ENCODE results near the gene CREB3L2.
"Not testable (repeated sequence)": the region's sequence is repeated elsewhere in the genome, so short reads cannot be mapped to it uniquely, and the experiment has no call there.

The CREB3L2 gene

DNA sequence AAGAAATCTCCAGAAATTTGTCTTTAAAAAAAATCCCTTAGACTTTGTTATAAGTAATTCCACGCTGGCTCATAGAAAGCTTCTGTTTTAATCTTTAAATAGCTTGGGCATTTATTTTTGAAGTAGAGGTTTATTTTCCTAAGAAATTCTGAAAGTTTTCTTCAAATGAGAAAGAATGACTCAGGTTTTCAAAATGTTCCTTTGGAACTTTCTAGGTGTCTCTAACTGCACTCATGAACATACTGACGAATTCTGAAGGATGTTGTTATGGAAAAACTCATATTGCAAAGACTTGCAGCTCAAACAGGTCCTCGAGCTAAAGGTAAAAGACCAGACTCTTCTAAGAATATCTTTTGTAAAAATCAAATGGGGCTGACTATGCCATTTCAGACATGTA is 165.8 kb downstream of the CREB3L2 start:
- in situ Hi-C loops (cut with HindIII; ENCODE audit: low sequenced_read_pairs): no loop called here
- no peak overlapping the region for H3K4me3 ChIP-seq (ENCODE audit: low read depth, low read length)
- TF ChIP-seq, protein P1, sequence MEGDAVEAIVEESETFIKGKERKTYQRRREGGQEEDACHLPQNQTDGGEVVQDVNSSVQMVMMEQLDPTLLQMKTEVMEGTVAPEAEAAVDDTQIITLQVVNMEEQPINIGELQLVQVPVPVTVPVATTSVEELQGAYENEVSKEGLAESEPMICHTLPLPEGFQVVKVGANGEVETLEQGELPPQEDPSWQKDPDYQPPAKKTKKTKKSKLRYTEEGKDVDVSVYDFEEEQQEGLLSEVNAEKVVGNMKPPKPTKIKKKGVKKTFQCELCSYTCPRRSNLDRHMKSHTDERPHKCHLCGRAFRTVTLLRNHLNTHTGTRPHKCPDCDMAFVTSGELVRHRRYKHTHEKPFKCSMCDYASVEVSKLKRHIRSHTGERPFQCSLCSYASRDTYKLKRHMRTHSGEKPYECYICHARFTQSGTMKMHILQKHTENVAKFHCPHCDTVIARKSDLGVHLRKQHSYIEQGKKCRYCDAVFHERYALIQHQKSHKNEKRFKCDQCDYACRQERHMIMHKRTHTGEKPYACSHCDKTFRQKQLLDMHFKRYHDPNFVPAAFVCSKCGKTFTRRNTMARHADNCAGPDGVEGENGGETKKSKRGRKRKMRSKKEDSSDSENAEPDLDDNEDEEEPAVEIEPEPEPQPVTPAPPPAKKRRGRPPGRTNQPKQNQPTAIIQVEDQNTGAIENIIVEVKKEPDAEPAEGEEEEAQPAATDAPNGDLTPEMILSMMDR (IDR thresholded peaks at IDR 0.05; ENCODE audit: low read depth, low read length, missing control alignments): no peak

DNA sequence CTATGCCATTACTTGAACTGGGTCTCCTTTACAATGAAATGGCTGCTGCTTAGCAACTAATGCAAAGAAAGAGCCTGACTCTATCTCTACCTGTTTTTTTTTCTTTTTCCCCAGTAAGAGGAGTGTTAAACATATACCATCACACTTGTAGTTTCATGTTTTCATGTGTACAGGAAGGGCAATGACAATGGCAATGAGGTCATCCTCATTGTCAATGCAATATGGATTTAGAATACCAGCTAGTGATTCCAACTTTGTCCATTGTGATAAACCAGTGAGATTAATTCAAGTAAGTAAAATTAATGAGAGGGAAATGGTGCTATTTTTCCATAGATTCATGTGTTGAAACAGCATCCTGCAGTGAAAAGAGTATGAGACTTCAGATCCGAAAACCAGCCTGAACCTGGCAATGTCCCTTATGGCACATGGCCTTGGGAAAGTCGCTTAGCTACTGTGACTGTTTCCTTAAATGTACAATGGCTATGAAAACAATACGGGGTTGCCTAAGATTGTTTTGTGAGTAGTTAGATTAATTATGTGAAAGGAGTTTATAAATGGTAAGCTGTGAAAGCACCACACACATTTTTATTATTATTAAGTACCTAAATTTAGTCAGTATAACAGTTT is 166.3 kb downstream of the CREB3L2 start:
- no peak overlapping the region for H3K4me3 ChIP-seq (ENCODE audit: low read depth, low read length)
- DNase-seq (ENCODE audit: low read depth): no peak
- TF ChIP-seq, protein P1 (IDR thresholded peaks at IDR 0.05; ENCODE audit: low read depth, low read length, missing control alignments): no peak
- in situ Hi-C loops (cut with HindIII; ENCODE audit: low sequenced_read_pairs): no loop called here

More for the DNA sequence above, 165.8 kb downstream of the CREB3L2 start:
- no peak for DNase-seq (ENCODE audit: low read depth)

DNA sequence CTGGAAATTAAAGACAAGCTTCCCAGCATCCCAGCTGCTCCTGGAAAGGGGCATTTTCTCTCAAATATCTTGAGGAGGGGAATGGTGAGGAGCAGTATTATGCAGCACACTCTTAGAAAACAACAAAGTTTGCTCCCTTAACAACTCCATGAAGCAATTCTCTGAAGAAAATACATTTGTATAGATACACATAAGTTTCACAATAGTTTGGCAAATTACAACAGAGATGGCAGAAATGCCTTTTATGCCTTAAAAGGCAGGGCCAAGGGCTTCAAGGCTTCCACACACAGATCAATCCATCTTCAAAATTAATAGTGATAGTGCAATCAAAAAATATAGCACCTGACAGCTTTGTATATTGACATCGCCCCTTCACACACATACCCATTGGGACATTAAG is 167.3 kb downstream of the CREB3L2 start:
- in situ Hi-C loops (cut with HindIII; ENCODE audit: low sequenced_read_pairs): no loop called here
- TF ChIP-seq, protein P1 (IDR thresholded peaks at IDR 0.05; ENCODE audit: low read depth, low read length, missing control alignments): no peak
- H3K4me3 ChIP-seq (ENCODE audit: low read depth, low read length): no peak overlapping the region
- DNase-seq (ENCODE audit: low read depth): no peak

DNA sequence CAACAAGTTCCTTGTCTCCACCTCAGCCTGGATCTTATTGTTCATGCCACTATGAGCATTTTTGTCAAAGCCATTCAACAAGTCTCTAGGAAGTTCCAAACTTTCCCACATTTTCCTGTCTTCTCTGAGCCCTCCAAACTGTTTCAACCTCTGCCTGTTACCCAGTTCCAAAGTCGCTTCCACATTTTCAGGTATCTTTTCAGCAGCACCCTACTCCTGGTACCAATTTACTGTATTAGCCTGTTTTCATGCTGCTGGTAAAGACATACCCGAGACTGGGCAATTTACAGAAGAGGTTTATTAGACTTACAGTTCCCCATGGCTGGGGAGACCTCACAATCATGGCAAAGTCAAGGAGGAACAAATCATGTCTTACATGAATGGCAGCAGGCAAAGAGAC is 168.9 kb downstream of the CREB3L2 start:
- in situ Hi-C loops (cut with HindIII; ENCODE audit: low sequenced_read_pairs); H3K4me3 ChIP-seq (ENCODE audit: low read depth, low read length); DNase-seq (ENCODE audit: low read depth): not testable (repeated sequence)

DNA sequence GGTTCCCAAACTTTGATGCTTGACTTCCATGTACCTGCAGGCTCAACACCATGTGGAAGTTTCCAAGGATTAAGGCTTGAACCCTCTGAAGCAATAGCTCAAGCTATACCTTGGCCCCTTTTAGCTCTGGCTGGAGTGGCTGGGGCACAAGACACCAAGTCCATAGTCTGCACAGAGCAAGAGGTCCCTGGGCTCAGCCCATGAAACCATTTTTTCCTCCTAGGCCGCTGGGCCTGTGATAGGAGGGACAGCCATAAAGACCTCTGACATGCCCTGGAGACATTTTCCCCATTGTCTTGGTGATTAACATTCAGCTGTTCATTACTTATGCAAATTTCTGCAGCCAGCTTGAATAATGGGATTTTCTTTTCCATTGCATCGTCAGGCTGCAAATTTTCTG is 169.5 kb downstream of the CREB3L2 start:
- in situ Hi-C loops (cut with HindIII; ENCODE audit: low sequenced_read_pairs): no loop called here
- no peak for DNase-seq (ENCODE audit: low read depth)
- no peak overlapping the region for H3K4me3 ChIP-seq (ENCODE audit: low read depth, low read length)
- TF ChIP-seq, protein P1 (IDR thresholded peaks at IDR 0.05; ENCODE audit: low read depth, low read length, missing control alignments): no peak

DNA sequence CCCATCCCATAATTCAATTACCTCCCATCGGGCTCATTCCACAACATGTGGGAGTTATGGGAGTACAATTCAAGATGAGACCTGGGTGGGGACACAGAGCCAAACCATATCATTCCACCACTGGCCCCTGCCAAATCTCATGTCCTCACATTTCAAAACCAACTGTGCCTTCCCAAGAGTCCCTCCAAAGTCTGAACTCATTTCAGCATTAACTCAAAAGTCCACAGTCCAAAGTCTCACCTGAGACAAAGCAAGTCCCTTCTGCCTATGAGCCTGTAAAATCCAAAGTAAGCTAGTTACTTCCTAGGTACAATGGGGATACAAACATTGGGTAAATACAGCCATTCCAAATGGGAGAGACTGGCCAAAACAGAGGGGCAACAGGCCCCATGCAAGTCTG is 170.3 kb downstream of the CREB3L2 start:
- DNase-seq (ENCODE audit: low read depth); in situ Hi-C loops (cut with HindIII; ENCODE audit: low sequenced_read_pairs); H3K4me3 ChIP-seq (ENCODE audit: low read depth, low read length): not testable (repeated sequence)

DNA sequence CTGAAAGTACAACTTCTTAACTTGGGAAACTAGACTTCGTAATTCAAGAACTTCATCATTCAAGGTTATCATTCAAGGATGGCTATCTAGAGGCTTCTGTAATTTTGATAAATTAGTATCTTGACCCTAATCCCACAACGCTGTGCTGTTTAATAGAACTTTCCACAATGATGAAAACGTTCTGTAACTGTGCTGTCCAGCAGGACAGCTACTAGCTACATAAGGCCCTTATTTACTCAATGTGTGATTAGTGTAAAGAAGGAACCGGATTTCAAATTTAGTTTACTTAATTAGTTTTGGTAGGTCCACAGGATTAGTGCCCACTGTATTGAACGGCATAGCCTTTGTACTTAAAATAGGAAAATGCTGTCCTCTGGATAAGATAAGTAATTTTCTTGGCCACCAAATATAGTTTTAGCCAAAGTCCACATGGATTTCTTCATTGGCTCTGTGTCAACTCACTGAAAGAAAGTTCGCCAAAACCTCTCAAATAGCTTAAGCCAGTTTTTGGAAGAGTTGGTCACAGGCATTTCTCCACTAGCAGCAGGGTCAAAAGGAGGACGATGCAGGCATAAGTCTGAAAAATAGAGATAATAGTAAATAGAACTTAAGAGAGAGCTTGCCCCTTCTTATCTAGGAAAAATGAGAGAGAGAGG is 172.4 kb downstream of the CREB3L2 start:
- in situ Hi-C loops (cut with HindIII; ENCODE audit: low sequenced_read_pairs): no loop called here
- DNase-seq (ENCODE audit: low read depth): no peak
- TF ChIP-seq, protein P1 (IDR thresholded peaks at IDR 0.05; ENCODE audit: low read depth, low read length, missing control alignments): no peak
- no peak overlapping the region for H3K4me3 ChIP-seq (ENCODE audit: low read depth, low read length)
